GM21825 (cell line): Measurements from ENCODE around the gene ZNF410.
A peak's percentile ranks its signal among the peaks of the same experiment; 100 is the strongest.

Experiments
- ATAC-seq: cut with Tn5 transposase; IDR thresholded peaks from one replicate; pipeline ENCODE4 v1.9.1; 2021; ENCODE audit warnings: mild to moderate bottlenecking, moderate library complexity; ENCODE audit not compliant: unreplicated experiment

Gene ZNF410

DNA sequence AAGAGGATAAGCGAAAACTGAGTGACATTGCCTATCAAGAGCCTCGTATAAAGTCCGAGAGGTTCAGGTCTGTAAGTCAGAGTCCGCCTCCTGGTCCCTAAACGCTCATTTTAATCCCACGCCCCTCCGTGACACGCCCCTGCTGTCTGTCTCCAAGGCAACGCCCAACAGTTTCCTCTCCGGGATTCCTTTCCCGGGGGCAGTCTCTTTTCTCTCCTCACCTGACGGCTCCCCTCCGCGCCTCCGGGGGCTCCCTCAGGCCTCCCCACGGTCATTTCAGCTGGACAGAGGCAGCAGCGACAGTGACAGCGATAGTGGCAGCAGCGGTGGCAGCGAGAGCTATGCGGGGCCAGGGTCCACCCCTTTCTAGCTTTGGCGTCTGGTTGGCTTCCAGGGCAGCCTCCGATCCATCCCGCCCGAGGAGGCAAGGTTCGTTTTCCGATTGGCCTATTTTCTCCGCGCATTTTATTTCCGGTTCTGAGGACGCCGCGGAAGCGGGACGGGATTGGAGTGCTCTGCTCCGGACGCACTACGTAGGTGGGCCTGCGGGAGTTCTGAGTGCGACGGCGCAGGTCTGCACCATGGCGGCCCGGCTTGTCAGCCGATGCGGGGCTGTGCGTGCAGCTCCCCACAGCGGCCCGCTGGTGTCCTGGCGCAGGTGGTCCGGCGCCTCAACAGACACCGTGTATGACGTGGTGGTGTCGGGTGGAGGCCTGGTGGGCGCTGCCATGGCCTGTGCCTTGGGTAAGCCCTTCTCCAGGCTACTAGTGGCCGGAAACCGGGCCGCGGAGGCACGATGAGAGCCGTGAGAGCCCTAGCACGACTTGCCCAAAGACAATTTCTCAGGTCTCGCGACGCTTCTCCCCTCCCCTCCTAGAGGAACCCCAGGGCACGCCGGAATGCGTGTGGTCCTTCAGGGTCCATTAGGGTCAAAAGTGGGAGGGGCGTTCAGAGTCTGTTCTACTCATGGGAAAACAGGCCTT, 63.4 kb downstream of the ZNF410 start, which contains the start of the genes COQ6 and FAM161B:
Gene COQ6, plus strand, starts transcription at position 551 of the 983 bp plus-strand sequence. Its CDS starts 31 bp downstream, at position 582.
Gene FAM161B, minus strand, starts transcription at position 343 of the 983 bp plus-strand sequence. Its CDS starts 68 bp downstream, at position 275.
- peak; percentile 87 for ATAC-seq

DNA sequence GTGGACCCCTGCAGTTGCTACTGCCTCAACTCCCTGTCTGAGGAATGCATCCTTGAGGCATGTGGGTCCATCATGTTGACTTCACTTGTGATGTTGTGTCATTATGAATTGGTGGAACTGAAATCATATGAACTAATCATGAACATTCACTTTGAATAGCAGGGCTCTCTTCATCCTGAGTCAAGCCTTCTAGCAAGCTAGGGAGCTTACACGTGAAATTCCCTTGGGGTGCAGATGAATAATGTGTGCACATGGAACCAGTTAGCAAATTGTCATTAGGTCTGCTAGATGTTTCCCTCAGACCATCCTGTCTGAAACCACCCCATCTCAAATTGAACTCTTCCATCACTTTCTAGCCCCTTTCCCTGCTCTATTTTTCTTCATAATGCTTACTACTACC, 67.1 kb downstream of the ZNF410 start:
- no peak for ATAC-seq

- no peak for ATAC-seq
Measured at GRCh38 chr14:73955674-73956073, 69.0 kb downstream of the ZNF410 start.

DNA sequence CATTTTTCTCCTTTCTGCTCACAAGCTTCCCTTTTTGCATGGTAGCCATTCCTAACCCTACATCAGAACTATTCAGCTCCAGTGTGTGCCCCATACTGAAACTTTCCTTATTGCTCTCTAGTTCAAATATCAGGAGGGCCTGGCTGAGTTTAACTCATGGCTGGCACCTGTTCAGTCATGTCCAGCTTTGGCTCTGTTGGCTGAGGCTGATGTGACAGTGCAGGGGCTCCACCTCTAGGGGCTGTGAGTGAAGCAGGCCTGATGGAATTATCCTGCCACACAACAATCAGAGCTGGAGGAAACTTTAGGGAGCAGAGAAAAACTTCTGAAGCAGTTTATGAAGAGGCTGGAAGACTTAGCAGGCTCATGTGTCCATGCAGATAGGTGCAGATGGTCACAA, 71.9 kb downstream of the ZNF410 start:
- ATAC-seq: no peak

DNA sequence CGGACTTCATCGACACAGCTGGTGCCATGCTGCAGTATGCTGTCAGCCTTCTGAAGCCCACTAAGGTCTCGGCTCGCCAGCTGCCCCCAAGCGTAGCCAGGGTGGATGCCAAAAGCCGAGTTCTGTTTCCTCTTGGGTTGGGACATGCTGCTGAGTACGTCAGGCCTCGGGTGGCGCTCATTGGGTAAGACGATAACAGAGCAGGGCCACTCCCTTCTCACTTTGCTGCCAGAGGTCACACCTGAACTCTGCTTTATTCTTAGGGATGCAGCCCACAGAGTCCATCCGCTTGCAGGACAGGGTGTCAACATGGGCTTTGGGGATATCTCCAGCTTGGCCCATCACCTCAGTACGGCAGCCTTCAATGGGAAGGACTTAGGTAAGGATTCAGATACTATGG, 74.5 kb downstream of the ZNF410 start:
- ATAC-seq: no peak

DNA sequence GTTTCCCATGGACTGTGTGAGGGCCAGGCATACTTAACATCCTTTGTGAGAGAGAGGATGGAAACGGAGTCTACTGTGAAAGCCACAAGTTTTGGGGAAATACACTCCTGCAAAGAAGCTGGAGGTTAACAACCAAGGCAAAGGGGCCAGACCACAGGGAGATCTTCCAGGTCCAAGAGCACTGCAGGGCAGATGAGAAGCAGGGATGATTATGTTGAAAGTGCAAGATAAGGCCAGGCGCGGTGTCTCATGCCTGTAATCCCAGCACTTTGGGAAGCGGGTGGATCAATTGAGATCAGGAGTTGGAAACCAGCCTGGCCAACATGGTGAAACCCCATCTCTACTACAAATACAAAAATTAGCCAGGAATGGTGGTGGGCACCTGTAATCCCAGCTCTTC, 78.6 kb downstream of the ZNF410 start:
- ATAC-seq: no peak

DNA sequence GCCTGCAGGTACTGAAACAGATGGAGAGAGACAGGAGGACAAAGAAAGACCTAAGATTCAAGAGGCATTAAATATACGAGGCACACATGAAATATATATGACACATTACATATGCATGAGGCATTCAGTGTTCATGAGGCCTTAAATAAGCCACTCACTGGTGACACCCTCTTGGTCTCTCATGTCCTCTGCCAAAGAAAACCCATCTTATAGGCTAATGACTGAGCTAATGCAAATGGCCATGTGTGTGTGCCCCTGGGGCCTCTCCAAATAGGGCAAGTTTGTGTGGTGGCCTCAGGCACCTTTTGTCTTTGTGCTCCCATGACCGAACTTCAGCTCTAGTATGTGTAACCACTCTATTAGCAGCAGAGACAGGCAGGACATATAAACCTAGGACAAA, 82.2 kb downstream of the ZNF410 start:
- no peak for ATAC-seq

- no peak for ATAC-seq
Measured at GRCh38 chr14:73973497-73973896, 86.8 kb downstream of the ZNF410 start.

DNA sequence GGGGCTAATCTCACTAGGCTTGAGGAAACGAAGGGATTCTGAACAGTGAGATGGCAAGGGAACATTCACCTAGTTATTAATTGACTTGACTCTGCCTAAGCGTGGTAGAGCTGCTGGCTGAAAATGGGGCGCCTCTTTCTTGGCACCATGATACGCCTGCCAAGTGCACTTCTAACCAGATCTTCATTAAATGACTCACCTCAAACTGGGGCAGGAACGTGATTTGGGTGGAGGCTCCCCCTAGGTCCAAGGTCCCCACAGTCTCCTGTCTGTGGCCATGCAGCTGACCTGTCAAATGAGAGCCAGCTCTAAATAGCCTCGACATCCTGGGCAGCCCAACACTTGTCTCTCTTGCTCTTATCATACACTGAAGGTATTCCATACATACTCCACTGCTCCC, 89.5 kb downstream of the ZNF410 start:
- no peak for ATAC-seq

GRCh38 chr14:73977896-73978295, 91.2 kb downstream of the ZNF410 start:
- no peak for ATAC-seq
